Stimulated activated CD8-positive, alpha-beta memory T cell treated with anti-CD3 and anti-CD28 coated beads, Interleukin-12 subunit alpha, Interleukin-12 subunit beta, amount 100 ng/mL, for 24 hours (primary cell): ENCODE data around the gene BPIFB1.

Experiments
- DNase-seq: peaks from one replicate; pipeline ENCODE4 v3.0.0-alpha.2; 2020; ENCODE audit errors: extremely low read depth

The BPIFB1 gene

GRCh38 chr20:33291830-33292355 lies 8.9 kb downstream of the BPIFB1 start:
- DNase-seq: peak; percentile 12

GRCh38 chr20:33296206-33296605 lies 13.2 kb downstream of the BPIFB1 start:
- DNase-seq: no peak

- no peak for DNase-seq
Observed at GRCh38 chr20:33298391-33298790, 15.4 kb downstream of the BPIFB1 start.

- DNase-seq: peak; percentile 37
Observed at GRCh38 chr20:33299111-33299603, 16.1 kb downstream of the BPIFB1 start.

- DNase-seq: no peak
Observed at GRCh38 chr20:33301192-33301930, 18.3 kb downstream of the BPIFB1 start.

- no peak for DNase-seq
Observed at GRCh38 chr20:33303595-33303994, 20.6 kb downstream of the BPIFB1 start.

GRCh38 chr20:33304046-33304445 lies 21.0 kb downstream of the BPIFB1 start:
- DNase-seq: no peak

GRCh38 chr20:33305589-33306057 lies 22.6 kb downstream of the BPIFB1 start:
- DNase-seq: no peak

GRCh38 chr20:33306228-33306627 lies 23.2 kb downstream of the BPIFB1 start:
- DNase-seq: no peak

GRCh38 chr20:33306807-33307206 lies 23.8 kb downstream of the BPIFB1 start:
- no peak for DNase-seq

- DNase-seq: no peak
Observed at GRCh38 chr20:33308668-33309067, 25.7 kb downstream of the BPIFB1 start.

- no peak for DNase-seq
Observed at GRCh38 chr20:33309631-33310030, 26.6 kb downstream of the BPIFB1 start.

- DNase-seq: no peak
Observed at GRCh38 chr20:33310327-33310899, 27.4 kb downstream of the BPIFB1 start.

GRCh38 chr20:33311011-33311410 lies 28.0 kb downstream of the BPIFB1 start:
- DNase-seq: no peak

GRCh38 chr20:33311996-33312395 lies 29.0 kb downstream of the BPIFB1 start:
- no peak for DNase-seq

GRCh38 chr20:33312583-33312982 lies 29.6 kb downstream of the BPIFB1 start:
- no peak for DNase-seq

GRCh38 chr20:33313686-33314314 lies 30.8 kb downstream of the BPIFB1 start:
- no peak for DNase-seq

- DNase-seq: no peak
Observed at GRCh38 chr20:33316343-33316742, 33.3 kb downstream of the BPIFB1 start.

- DNase-seq: no peak
Observed at GRCh38 chr20:33316958-33317357, 33.9 kb downstream of the BPIFB1 start.

GRCh38 chr20:33317424-33318095 lies 34.5 kb downstream of the BPIFB1 start:
- no peak for DNase-seq

- DNase-seq: no peak
Observed at GRCh38 chr20:33318096-33318429, 35.0 kb downstream of the BPIFB1 start.

GRCh38 chr20:33320006-33320405 lies 37.0 kb downstream of the BPIFB1 start:
- no peak for DNase-seq
